HG03439 (cell line): ENCODE measurements around the gene ITGB3.
A peak's percentile ranks its signal among the peaks of the same experiment; 100 is the strongest.
"Not testable (repeated sequence)": the region's sequence is repeated elsewhere in the genome, so short reads cannot be mapped to it uniquely, and the experiment has no call there.

Experiments
- ATAC-seq: cut with Tn5 transposase; IDR thresholded peaks from one replicate; pipeline ENCODE4 v1.9.1; 2021; ENCODE audit warnings: mild to moderate bottlenecking, moderate library complexity; ENCODE audit not compliant: unreplicated experiment

ITGB3 gene

DNA sequence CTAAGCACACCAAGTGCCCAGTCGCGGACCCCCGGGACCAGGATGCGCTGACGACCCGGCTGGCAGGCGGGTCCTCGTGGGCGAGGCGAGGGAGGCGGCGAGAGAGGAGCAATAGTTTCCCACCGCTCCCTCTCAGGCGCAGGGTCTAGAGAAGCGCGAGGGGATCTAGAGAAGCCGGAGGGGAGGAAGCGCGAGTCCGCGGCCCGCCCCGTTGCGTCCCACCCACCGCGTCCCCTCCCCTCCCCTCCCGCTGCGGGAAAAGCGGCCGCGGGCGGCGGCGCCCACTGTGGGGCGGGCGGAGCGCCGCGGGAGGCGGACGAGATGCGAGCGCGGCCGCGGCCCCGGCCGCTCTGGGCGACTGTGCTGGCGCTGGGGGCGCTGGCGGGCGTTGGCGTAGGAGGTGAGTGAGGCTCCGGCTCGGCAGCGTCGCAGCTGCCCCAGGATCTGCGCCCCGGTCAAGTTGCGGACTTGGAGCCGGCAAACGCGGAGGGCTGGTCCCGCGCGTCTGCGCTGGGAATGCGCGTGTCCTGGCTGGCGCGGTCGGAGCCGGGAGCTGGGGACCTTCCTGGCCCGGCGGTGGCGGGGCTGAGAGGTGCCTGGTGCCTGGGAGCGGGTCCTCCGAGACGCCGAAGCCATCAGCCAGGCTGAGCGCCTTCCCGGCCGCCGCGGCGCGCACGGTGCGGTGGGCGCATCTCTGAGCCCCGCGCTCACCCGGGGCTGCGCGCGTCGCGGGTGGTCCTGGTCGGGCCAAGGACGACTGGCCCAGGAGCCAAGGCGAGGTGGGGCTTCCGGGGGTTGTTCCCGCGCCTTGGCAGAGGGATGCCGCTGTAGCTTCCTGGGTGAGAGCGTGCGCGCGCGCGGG, at the start of gene ITGB3:
Gene ITGB3, plus strand, starts transcription at position 287 of the 862 bp plus-strand sequence. Its CDS starts 35 bp downstream, at position 322.
- ATAC-seq = peak; percentile 82

DNA sequence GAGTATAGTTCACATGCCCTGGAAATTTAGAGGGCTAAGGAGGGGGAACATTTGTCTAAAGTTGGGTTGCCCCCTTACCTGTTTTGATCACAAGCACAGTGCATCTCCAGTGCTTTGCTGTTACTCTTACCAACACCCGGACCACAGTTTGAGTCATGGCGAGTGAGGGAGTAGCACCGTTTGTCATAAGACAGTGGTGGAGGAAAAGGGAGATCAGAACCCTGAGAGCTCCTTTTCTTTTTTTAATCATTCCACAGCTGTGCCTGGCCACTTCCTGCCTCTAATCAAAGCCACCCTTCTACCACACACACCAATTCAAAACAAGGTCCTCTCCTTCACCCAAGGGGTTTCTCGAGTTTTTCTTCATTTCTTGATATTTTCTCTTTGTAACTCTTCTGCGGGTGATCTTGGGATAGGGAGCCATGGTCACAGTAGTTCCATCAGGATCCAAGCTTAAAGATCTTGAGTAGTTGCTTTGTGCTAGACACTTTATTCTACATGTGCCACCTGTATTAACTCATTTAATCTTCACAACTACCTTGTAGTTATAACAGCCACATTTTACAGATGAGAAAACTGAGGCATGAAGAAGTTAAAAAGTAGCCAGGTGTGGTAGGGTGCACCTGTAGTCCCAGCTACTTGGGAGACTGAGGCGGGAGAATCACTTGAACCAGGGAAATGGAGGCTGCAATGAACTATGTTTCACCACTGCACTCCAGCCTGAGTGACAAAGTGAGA, 49.5 kb upstream of the ITGB3 start:
- no peak for ATAC-seq

DNA sequence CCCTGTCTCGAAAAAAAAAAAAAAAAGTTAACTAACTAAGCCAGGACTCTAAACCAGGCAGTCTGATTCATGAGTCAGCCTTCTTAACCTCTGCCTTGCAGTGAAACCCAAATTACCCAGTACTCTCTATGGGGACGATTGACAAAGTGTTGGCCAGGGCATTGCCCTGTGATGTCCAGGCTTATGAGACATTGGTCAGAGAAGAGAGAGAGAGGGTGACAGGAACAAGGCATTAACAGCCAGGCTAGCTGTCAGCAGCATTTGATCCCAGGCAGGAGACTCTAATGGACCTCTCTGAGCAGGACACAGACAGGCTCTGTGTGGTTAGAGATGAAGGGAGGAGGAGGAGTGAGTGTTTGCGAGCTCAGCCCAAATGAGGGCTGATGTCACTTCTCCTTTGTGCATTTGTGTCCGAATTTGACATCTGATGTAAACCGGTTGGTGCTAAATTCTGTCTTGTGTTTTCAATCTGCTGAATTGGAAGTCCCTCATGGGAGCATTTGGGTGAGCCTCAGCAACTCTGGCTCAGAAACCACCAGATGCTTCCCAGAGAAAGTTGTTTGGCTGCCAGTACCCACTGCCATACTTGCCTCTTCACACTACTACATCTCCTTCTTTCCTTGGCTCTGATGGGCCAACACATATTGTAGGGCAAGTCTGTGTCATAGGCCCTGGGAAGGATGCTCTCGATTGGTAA, 48.8 kb upstream of the ITGB3 start:
- ATAC-seq = peak; percentile 49

- ATAC-seq = peak; percentile 60
These were observed 48.1 kb upstream of the ITGB3 start for GRCh38 chr17:47205419-47205963.

- ATAC-seq = no peak
These were observed 46.2 kb upstream of the ITGB3 start for GRCh38 chr17:47207143-47208067.

- no peak for ATAC-seq
These were observed 44.7 kb upstream of the ITGB3 start, which contains the start of gene MYL4 for GRCh38 chr17:47208744-47209488. Gene MYL4, plus strand, starts transcription at chr17:47209348. Its CDS starts 75 bp downstream, at chr17:47209423.

GRCh38 chr17:47209499-47209898, 44.1 kb upstream of the ITGB3 start:
- ATAC-seq = no peak

- ATAC-seq = no peak
These were observed 43.5 kb upstream of the ITGB3 start for GRCh38 chr17:47210105-47210504.

GRCh38 chr17:47210779-47211178, 42.8 kb upstream of the ITGB3 start:
- ATAC-seq = no peak

GRCh38 chr17:47212458-47212857, 41.2 kb upstream of the ITGB3 start:
- ATAC-seq = no peak

DNA sequence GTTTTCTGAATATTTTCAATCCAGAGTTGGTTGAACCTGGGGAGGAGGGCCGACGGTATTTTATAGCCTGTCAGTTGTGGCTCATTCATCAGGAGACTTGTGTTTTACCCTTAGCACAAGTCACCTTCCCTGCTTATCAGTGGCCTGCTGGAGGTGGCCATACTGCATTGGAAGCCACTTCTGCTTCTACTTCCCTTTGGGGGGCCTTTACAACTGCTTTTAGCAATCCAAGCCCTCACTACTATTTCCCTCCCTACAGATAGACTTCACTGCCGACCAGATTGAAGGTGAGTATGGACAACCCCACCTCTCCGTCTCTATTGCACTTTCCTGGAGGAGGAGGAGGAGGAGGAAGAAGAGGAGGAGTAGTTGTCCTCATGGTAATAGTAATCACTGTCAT, 40.1 kb upstream of the ITGB3 start:
- no peak for ATAC-seq

GRCh38 chr17:47214931-47215330, 38.7 kb upstream of the ITGB3 start:
- no peak for ATAC-seq

- ATAC-seq = not testable (repeated sequence)
These were observed 36.8 kb upstream of the ITGB3 start for GRCh38 chr17:47216821-47217220.

GRCh38 chr17:47217279-47217678, 36.3 kb upstream of the ITGB3 start:
- ATAC-seq = not testable (repeated sequence)

GRCh38 chr17:47218896-47219430, 34.7 kb upstream of the ITGB3 start:
- no peak for ATAC-seq

DNA sequence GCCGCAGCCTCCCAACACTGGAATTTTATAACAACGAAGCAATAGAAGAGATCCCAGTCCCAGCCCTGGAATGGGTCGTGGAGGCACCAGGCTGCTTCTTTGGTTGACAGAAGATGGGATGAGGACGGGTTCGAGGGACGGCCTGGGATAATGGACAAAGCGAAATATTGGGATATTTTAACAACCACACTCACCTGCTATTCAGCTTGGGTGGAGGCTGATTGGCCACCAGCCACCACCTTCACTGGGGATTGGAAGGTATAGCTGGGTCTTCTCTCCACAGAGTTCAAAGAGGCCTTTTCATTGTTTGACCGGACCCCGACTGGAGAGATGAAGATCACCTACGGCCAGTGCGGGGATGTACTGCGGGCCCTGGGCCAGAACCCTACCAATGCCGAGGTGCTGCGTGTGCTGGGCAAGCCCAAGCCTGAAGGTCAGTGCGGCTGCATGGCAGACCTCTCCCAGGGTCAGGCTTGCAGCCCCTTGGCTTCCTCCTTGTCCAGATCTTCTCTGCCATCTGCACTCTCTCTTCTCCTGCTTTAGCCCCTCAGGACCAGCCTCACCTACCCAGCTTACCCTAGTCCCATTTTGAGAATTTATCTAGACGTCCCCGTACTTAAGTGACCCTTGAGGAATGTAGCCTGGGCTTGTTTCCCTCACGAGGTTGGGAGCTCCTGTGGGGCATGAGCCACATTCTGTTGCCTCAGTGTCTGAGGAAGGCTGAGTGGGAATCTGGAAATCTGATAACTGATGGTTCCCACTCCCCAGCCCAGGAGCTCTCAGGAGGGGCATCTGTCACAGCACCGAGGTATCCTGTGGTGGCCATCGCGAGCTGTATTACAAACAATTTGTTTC, 33.8 kb upstream of the ITGB3 start:
- ATAC-seq = no peak

- ATAC-seq = no peak
These were observed 33.1 kb upstream of the ITGB3 start for GRCh38 chr17:47220531-47220999.

GRCh38 chr17:47221154-47221553, 32.5 kb upstream of the ITGB3 start:
- no peak for ATAC-seq
